K562 (cell line): Measurements from ENCODE around the gene FBXO15. TPM values are rescaled to one million over a fixed set of nuclear protein-coding genes. Genes with fewer than 3 reads are reported as not detected.

ENCODE experiments used
- ATAC-seq: fragments of 200-7000 bp; cut with Tn5 transposase; 3 replicates; pipeline ENCODE4 v1.9.1; 2020; ENCODE audit warnings: moderate library complexity
- BruUV-seq: library from RNA; stranded (reverse); fragments of 400-500 nt; replicated peaks from 2 replicates; lab custom pipeline; 2021; lab: Mats Ljungman, UMichigan
- CTCF ChIA-PET: fragments of 300-600 bp; formaldehyde crosslinking; extraction: SDS; loops from one replicate; lab custom pipeline; 2021; ENCODE audit warnings: low intra/inter-chr PET ratio; lab: Yijun Ruan, JAX
- POLR2A ChIA-PET: fragments of 300-600, 350-650 bp; sonication (Branson Sonifier 250); formaldehyde crosslinking; extraction: SDS; loops from one replicate; lab custom pipeline; 2021; ENCODE audit warnings: antibody characterized with exemption, inconsistent platforms; lab: Yijun Ruan, JAX
- DNase-seq, 4 experiments: peaks; one replicate each; pipeline versions ENCODE4 v3.0.0 to v3.0.0-alpha.2; 2011 to 2018; ENCODE audit warnings: low spot score in 3 of 4, mixed read lengths in 3 of 4; ENCODE audit errors: extremely low read depth in 1 of 4
- FAIRE-seq: peaks from 2 replicates; lab custom pipeline; 2011; peaks lifted over from hg19 to GRCh38; lab: Jason Lieb, UNC
- H2AFZ ChIP-seq: 2 replicates; pipeline ENCODE4 v1.6.0; 2011; ENCODE audit warnings: low read depth, low read length, control low read depth, inconsistent platforms
- H3K27ac ChIP-seq: fragments of 200-600 bp; 3 replicates; pipeline ENCODE4 v1.8.0; 2011; ENCODE audit warnings: low read depth, mild to moderate bottlenecking, control low read depth, inconsistent platforms, low read length, moderate library complexity, mixed read lengths; ENCODE audit errors: extremely low read depth
- H3K27me3 ChIP-seq, 2 experiments: fragments of 300-600 bp in 1 of 2; 2 replicates in 1 of 2; 3 replicates in 1 of 2; pipeline versions ENCODE4 v1.6.0 to v1.8.0; 2011; ENCODE audit warnings: inconsistent platforms in 2 of 2, low read length in 2 of 2, mild to moderate bottlenecking in 1 of 2, mixed read lengths in 1 of 2, moderate library complexity in 1 of 2; ENCODE audit not compliant: control insufficient read depth in 2 of 2, insufficient read depth in 2 of 2
- H3K36me3 ChIP-seq: fragments of 300-600 bp; 3 replicates; pipeline ENCODE4 v1.8.0; 2011; ENCODE audit warnings: mild to moderate bottlenecking, low read length, inconsistent platforms; ENCODE audit not compliant: control insufficient read depth, insufficient read depth
- H3K4me1 ChIP-seq, 2 experiments: fragments of 200-600 bp in 1 of 2; replicated peaks in 1 of 2; 2 replicates in 1 of 2; 3 replicates in 1 of 2; pipeline versions ENCODE4 v1.5.1 to v1.8.0; 2011; ENCODE audit warnings: inconsistent platforms in 2 of 2, low read length in 2 of 2, mild to moderate bottlenecking in 1 of 2, mixed read lengths in 1 of 2, moderate library complexity in 1 of 2; ENCODE audit not compliant: control insufficient read depth in 2 of 2, insufficient read depth in 2 of 2
- H3K4me2 ChIP-seq: 2 replicates; pipeline ENCODE4 v1.6.1; 2011; ENCODE audit warnings: low read length, control low read depth, inconsistent platforms, mixed read lengths; ENCODE audit not compliant: insufficient read depth
- H3K4me3 ChIP-seq: fragments of 200-600 bp; sonication (generic), shearing (Covaris generic); 2 replicates; pipeline ENCODE4 v1.5.1; 2016; ENCODE audit warnings: control low read depth, inconsistent platforms
- H3K79me2 ChIP-seq: fragments of 200-600 bp; 3 replicates; pipeline ENCODE4 v1.8.0; 2011; ENCODE audit warnings: low read length, inconsistent platforms; ENCODE audit not compliant: control insufficient read depth, insufficient read depth
- H3K9ac ChIP-seq, 2 experiments: 2 replicates each; pipeline versions ENCODE4 v1.6.0 to v1.6.1; 2011; ENCODE audit warnings: low read depth in 2 of 2, low read length in 2 of 2, control low read depth in 1 of 2, inconsistent platforms in 1 of 2, mild to moderate bottlenecking in 1 of 2, mixed read lengths in 1 of 2; ENCODE audit not compliant: insufficient read depth in 1 of 2
- H3K9me1 ChIP-seq: one replicate; pipeline ENCODE4 v1.6.0; 2011; ENCODE audit warnings: inconsistent platforms, mild to moderate bottlenecking, low read length, moderate library complexity; ENCODE audit not compliant: control insufficient read depth, insufficient read depth
- H3K9me3 ChIP-seq: replicated peaks from 2 replicates; pipeline ENCODE4 v1.5.1; 2011; ENCODE audit warnings: low read depth, low read length, inconsistent platforms; ENCODE audit not compliant: control insufficient read depth, insufficient read depth
- H4K20me1 ChIP-seq: replicated peaks from 2 replicates; pipeline ENCODE4 v1.6.1; 2011; ENCODE audit warnings: low read length, inconsistent platforms, mixed read lengths; ENCODE audit not compliant: control insufficient read depth, insufficient read depth
- C11orf30 ChIP-seq: fragments of 450-650 bp; IDR thresholded peaks from 2 replicates; pipeline ENCODE4 v1.6.1; 2016; ENCODE audit warnings: low read depth, mild to moderate bottlenecking
- E2F8 ChIP-seq: fragments of 450-650 bp; IDR thresholded peaks from 2 replicates; pipeline ENCODE4 v1.7.1; 2018; ENCODE audit warnings: mild to moderate bottlenecking, low read depth; ENCODE audit not compliant: partially characterized antibody
- FOXK1 ChIP-seq: sonication (generic); formaldehyde crosslinking; IDR thresholded peaks from 2 replicates; pipeline ENCODE4 v1.8.0; 2022; ENCODE audit warnings: missing genetic modification reagents, mild to moderate bottlenecking, borderline replicate concordance
- GTF2F1 ChIP-seq: IDR thresholded peaks from 2 replicates; pipeline ENCODE4 v1.6.1; 2011; ENCODE audit warnings: low read depth, low read length, improper control_type of control experiment
- IFI16 ChIP-seq: fragments of 250-450 bp; sonication (Bioruptor Pico); IDR thresholded peaks from 2 replicates; pipeline ENCODE4 v2.1.2; 2022; ENCODE audit warnings: mild to moderate bottlenecking, inconsistent platforms
- IRF2 ChIP-seq: sonication (generic); formaldehyde crosslinking; IDR thresholded peaks from 2 replicates; pipeline ENCODE4 v1.8.1; 2022; ENCODE audit warnings: mild to moderate bottlenecking, missing genetic modification reagents
- USF2 ChIP-seq: sonication (generic); formaldehyde crosslinking; IDR thresholded peaks from 2 replicates; pipeline ENCODE4 v1.5.0; 2020; ENCODE audit warnings: missing genetic modification reagents
- ZBTB7A ChIP-seq: IDR thresholded peaks from 2 replicates; pipeline ENCODE4 v1.6.1; 2011; ENCODE audit warnings: low read depth, mild to moderate bottlenecking, low read length, moderate library complexity, borderline replicate concordance; ENCODE audit not compliant: control insufficient read depth
- WGBS: fragments of 100-300 bp; shearing (Covaris generic); methylation state at CpG from one replicate; pipeline ENCODE4 v1.1.6; 2016; ENCODE audit warnings: low coverage, mixed read lengths; ENCODE audit not compliant: insufficient coverage; ENCODE audit errors: missing lambda C conversion rate; 5-methylcytosine and 5-hydroxymethylcytosine counted together
- in situ Hi-C: fragments of 300-500 bp; cut with MboI; formaldehyde crosslinking; loops from 4 replicates; pipeline ENCODE4 v1.15.0; 2018; ENCODE audit warnings: inconsistent platforms, mixed read lengths
- intact Hi-C: fragments of 100-400 bp; cut with micrococcal nuclease; formaldehyde crosslinking; loops from 2 replicates; pipeline ENCODE4 v1.14.2; 2022
- polyA plus RNA-seq, 8 experiments: library from polyadenylated mRNA; depleted of rRNA in 4 of 8; stranded (reverse) in 5 of 8; unstranded in 3 of 8; fragments of >200 nt; fragmentation: Nextera tagmentation in 2 of 8; fragmentation: Illumina TruSeq in 1 of 8; extraction: Ambion mirVana in 2 of 8; extraction: Trizol in 1 of 8; gene quantifications; 2 replicates each; pipeline versions ENCODE4 v1.2.1 to v1.2.3, GENCODE V29; 2011 to 2014; ENCODE audit warnings: inconsistent platforms in 1 of 8, missing spikeins in 1 of 8
- total RNA-seq, 7 experiments: library from RNA; depleted of rRNA in 6 of 7; stranded (reverse); fragments of >200 nt in 6 of 7; fragmentation: Illumina TruSeq in 2 of 7; extraction: Trizol in 2 of 7; gene quantifications; 2 replicates each; pipeline versions ENCODE4 v1.2.1 to v1.2.3, GENCODE V29; 2011 to 2021; ENCODE audit warnings: low replicate concordance in 1 of 7

The FBXO15 gene
- total and polyA plus RNA-seq, 9 of the 15 experiments (the other 6 are each of a cell fraction or from before 2014, with no cell fraction given) = 0.07 to 0.43 (median 0.27) TPM; not detected in 1

DNA sequence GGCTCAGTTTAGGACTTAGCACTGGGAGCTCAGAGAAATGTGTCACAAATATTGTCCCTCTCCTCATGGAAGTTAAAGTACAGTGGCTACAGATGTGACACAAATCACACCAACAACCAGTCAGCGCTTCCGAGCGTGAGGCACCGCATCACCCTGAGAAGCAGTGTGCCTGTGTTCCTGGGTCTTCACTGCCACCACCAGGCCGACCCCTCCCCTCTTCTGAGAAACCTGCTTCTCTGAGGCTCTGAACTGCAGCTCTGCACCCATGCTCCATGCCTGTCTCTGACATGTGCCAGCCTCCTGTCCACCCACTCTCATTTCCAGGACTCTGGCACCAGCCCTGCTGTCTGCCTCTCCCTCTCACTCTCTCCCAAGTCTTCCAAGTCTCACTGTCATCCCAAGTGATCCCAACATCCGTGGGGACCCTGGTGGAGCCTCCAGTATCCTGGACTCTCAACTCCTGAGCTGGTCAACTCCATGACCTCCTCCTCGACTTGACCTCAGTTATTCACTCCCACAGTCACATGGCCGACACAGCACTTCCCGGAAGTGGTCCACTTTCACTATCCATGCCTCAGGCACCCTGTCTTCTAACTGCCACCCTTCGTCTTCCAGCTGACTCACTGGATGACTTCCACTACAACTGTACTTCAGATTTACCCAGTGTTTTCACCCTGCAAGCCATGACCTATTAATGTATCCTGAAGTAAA is 73.5 kb downstream of the FBXO15 start:
- no peak overlapping the region for H3K27ac ChIP-seq
- H2AFZ ChIP-seq = no peak overlapping the region
- WGBS = 5% methylated on average over 8 of the region's 10 CpGs
- intact Hi-C loops = no loop called here
- FAIRE-seq = no peak
- BruUV-seq = no TSS peak
- H3K36me3 ChIP-seq = no peaks in the 10 kb centered on the region
- no peak overlapping the region for H3K4me2 ChIP-seq
- no peaks in the 10 kb centered on the region for H3K9me3 ChIP-seq
- no peak for ATAC-seq
- no peaks in the 10 kb centered on the region for H3K9me1 ChIP-seq
- TF ChIP-seq E2F8 (no peak), USF2 (CRISPR knock-in tag) (0 out of 2 replicates have a peak, but pooled peaks have one; percentile 3), FOXK1 (no peak), GTF2F1 (no peak), C11orf30 (no peak), IFI16 (CRISPR knock-in tag) (no peak), ZBTB7A (no peak), IRF2 (CRISPR knock-in tag) (no peak)
- CTCF ChIA-PET = no interaction called here
- DNase-seq = no peak
- H4K20me1 ChIP-seq = no peaks in the 10 kb centered on the region
- in situ Hi-C loops = no loop called here
- no peaks in the 10 kb centered on the region for H3K79me2 ChIP-seq
- no peak overlapping the region for H3K9ac ChIP-seq
- H3K4me3 ChIP-seq = no peak overlapping the region
- POLR2A ChIA-PET = interaction anchor here (0.6 kb wide), 1 partner anchor 300 kb away, joined by 3 read pairs; no protein-coding TSS in a partner anchor
- peaks cover 0 to 53% of the 10 kb centered on the region in 2 experiments; a peak in 4 of 5 replicates for H3K27me3 ChIP-seq
- H3K4me1 ChIP-seq = no peaks in the 10 kb centered on the region
